ENCODE measurements around the gene COX20. TPM values are rescaled to one million over a fixed set of nuclear protein-coding genes. Genes with fewer than 3 reads are reported as not detected.

COX20 gene
- total and polyA plus RNA-seq, 2 donors (not counting 3 experiments of a cell fraction or from before 2014, with no cell fraction given), result 17.1 to 30.2 TPM

DNA sequence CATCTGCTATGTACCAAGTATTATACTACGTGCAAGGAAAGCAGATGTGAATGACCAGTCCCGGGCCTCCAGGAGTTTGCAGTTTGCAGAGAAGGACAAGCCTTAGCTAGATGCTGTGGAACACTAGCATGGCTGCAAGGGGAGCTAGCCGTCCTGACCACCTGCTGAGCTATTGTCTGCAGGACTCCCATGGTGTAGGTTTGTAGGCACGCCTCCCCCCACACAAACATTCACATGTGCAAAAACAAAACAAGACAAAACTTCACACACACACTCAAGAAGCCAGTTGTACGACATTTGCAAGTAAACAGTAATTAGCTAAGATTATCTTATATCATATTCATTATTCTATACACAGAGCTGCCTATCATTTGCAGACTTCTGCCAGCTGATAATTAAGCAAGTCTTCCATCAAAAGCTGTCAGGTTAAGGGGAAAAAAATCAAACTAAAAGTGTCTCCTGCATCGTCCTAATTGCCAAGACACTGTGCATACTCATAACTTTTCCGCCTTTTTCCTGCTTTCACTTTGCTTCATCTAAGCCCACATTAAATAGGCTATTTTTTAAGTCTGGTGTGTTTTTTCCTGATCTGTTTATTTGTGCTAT is 39.6 kb downstream of the COX20 start:
- ChIA-PET POLR2A (interaction anchor here (0.6 kb wide), 1 partner anchor 139 kb away, joined by 8 read pairs; no protein-coding TSS in a partner anchor), CTCF (interaction anchor here (1.0 to 2.1 kb wide), 2 partner anchors 11 to 167 kb away, joined by 4 to 5 read pairs; partner anchors contain the start of gene HNRNPU)
- Histone ChIP-seq H2AFZ (ENCODE audit: low read depth, low read length) (no peak overlapping the region), H3K9me3 (replicated peaks; ENCODE audit: control insufficient read depth, insufficient read depth, low read length) (no peaks in the 10 kb centered on the region), H3K36me3 (ENCODE audit: control insufficient read depth in 2 of 2, extremely low read depth in 1 of 2, insufficient read depth in 2 of 2, low read length in 2 of 2) (no peaks in the 10 kb centered on the region), H3K27me3 (ENCODE audit: control insufficient read depth in 2 of 2, insufficient read depth in 2 of 2, low read length in 2 of 2) (no peaks in the 10 kb centered on the region), H4K20me1 (replicated peaks; ENCODE audit: control insufficient read depth, extremely low read depth, insufficient read depth, low read length) (no peaks in the 10 kb centered on the region), H3K4me1 (ENCODE audit: control insufficient read depth, extremely low read depth, insufficient read depth, low read length) (no peaks in the 10 kb centered on the region), H3K9me1 (replicated peaks; ENCODE audit: control insufficient read depth, extremely low read depth, insufficient read depth, low read length) (no peaks in the 10 kb centered on the region), H3K4me3 (replicated peaks in 1 of 3; ENCODE audit: insufficient read depth in 1 of 3, low read depth in 1 of 3, low read length in 3 of 3) (no peak overlapping the region), H3K27ac (ENCODE audit: insufficient read depth, low read depth, low read length) (no peak overlapping the region), H3K4me2 (ENCODE audit: insufficient read depth, low read length) (no peak overlapping the region), H3K79me2 (ENCODE audit: control insufficient read depth, insufficient read depth, low read length) (no peaks in the 10 kb centered on the region), H3K9ac (replicated peaks; ENCODE audit: extremely low read depth, insufficient read depth, low read length) (no peak overlapping the region)
- TF ChIP-seq FOS (IDR thresholded peaks at IDR 0.05; ENCODE audit: borderline replicate concordance, insufficient read depth, low read length) (no peak), POLR2A (IDR thresholded peaks at IDR 0.05; ENCODE audit: low read depth, low read length) (no peak), MYC (IDR thresholded peaks at IDR 0.05; ENCODE audit: low read depth, low read length) (no peak), CTCF (IDR thresholded peaks at IDR 0.05; ENCODE audit: extremely low read depth in 1 of 2, insufficient read depth in 1 of 2, low read depth in 1 of 2, low read length in 2 of 2) (no peak), MAX (IDR thresholded peaks at IDR 0.05; ENCODE audit: insufficient read depth, insufficient read length) (no peak)
- no TSS peak for BruUV-seq (replicated peaks)
- FAIRE-seq (no peak), DNase-seq (ENCODE audit: low read depth, low spot score) (no peak)
- dilution Hi-C loops (cut with MboI; ENCODE audit: extremely low pct_ligation_motif_present, low sequenced_read_pairs) (no loop called here), intact Hi-C loops (cut with micrococcal nuclease) (no loop called here)
